ACC112 (cell line): ENCODE data around the gene SATB2.

Experiments used
- H2AFZ ChIP-seq: fragments of 200-600 bp; sonication (generic); one replicate; pipeline ENCODE4 v1.6.0; 2017; ENCODE audit warnings: antibody characterized with exemption, low read length; ENCODE audit not compliant: unreplicated experiment
- H3K27ac ChIP-seq: fragments of 200-600 bp; sonication (generic); 2 replicates; pipeline ENCODE4 v1.5.1; 2014; ENCODE audit warnings: low read depth, mild to moderate bottlenecking, antibody characterized with exemption, low read length, moderate library complexity
- H3K27me3 ChIP-seq: fragments of 200-600 bp; sonication (generic); 2 replicates; pipeline ENCODE4 v1.6.1; 2014; ENCODE audit warnings: mild to moderate bottlenecking, antibody characterized with exemption, low read length, moderate library complexity, mixed read lengths; ENCODE audit not compliant: insufficient read depth
- H3K36me3 ChIP-seq: fragments of 200-600 bp; sonication (generic); 2 replicates; pipeline ENCODE4 v1.6.1; 2016; ENCODE audit warnings: mild to moderate bottlenecking, antibody characterized with exemption, low read length, moderate library complexity, mixed read lengths; ENCODE audit not compliant: insufficient read depth
- H3K4me1 ChIP-seq: fragments of 200-600 bp; sonication (generic); one replicate; pipeline ENCODE4 v1.6.1; 2016; ENCODE audit warnings: low read length, mixed read lengths; ENCODE audit not compliant: insufficient read depth, unreplicated experiment, control insufficient read depth
- H3K4me3 ChIP-seq: fragments of 200-600 bp; sonication (generic); 2 replicates; pipeline ENCODE4 v1.5.1; 2014; ENCODE audit warnings: mild to moderate bottlenecking, low read depth, low read length
- H3K79me2 ChIP-seq: fragments of 200-600 bp; sonication (generic); one replicate; pipeline ENCODE4 v1.6.0; 2016; ENCODE audit warnings: low read length; ENCODE audit not compliant: control insufficient read depth, unreplicated experiment, insufficient read depth

SATB2 gene

GRCh38 chr2:199431746-199432213 lies 26.0 kb downstream of the SATB2 start:
- no peaks in the 10 kb centered on the region for H3K79me2 ChIP-seq
- no peak overlapping the region for H3K27ac ChIP-seq
- H2AFZ ChIP-seq: no peak overlapping the region
- peaks cover 5% of the 10 kb centered on the region for H3K4me1 ChIP-seq
- no peaks in the 10 kb centered on the region for H3K27me3 ChIP-seq
- no peak overlapping the region for H3K4me3 ChIP-seq
- H3K36me3 ChIP-seq: no peaks in the 10 kb centered on the region; the same call in none of the 2 replicates

- H3K27ac ChIP-seq: no peak overlapping the region
Observed at GRCh38 chr2:199430214-199430613, 27.5 kb downstream of the SATB2 start.

GRCh38 chr2:199428291-199428690 lies 29.4 kb downstream of the SATB2 start:
- Histone ChIP-seq H3K4me1 (peaks cover 5% of the 10 kb centered on the region), H3K27ac (no peak overlapping the region), H3K4me3 (no peak overlapping the region), H3K36me3 (no peaks in the 10 kb centered on the region; the same call in 1 of the 2 replicates), H3K79me2 (no peaks in the 10 kb centered on the region), H3K27me3 (no peaks in the 10 kb centered on the region), H2AFZ (no peak overlapping the region)

More at GRCh38 chr2:199430214-199430613, 27.5 kb downstream of the SATB2 start:
- H3K27me3 ChIP-seq: no peaks in the 10 kb centered on the region
- no peaks in the 10 kb centered on the region; the same call in 1 of the 2 replicates for H3K36me3 ChIP-seq
- H2AFZ ChIP-seq: no peak overlapping the region
- peaks cover 5% of the 10 kb centered on the region for H3K4me1 ChIP-seq
- H3K4me3 ChIP-seq: no peak overlapping the region
- H3K79me2 ChIP-seq: no peaks in the 10 kb centered on the region

GRCh38 chr2:199424160-199424559 lies 33.6 kb downstream of the SATB2 start:
- Histone ChIP-seq H2AFZ (no peak overlapping the region), H3K4me3 (no peak overlapping the region), H3K27ac (no peak overlapping the region), H3K79me2 (no peaks in the 10 kb centered on the region), H3K4me1 (no peaks in the 10 kb centered on the region), H3K36me3 (no peaks in the 10 kb centered on the region; the same call in 1 of the 2 replicates), H3K27me3 (no peaks in the 10 kb centered on the region)

- H3K27ac ChIP-seq: no peak overlapping the region
- H3K4me1 ChIP-seq: no peaks in the 10 kb centered on the region
- no peak overlapping the region for H3K4me3 ChIP-seq
- H2AFZ ChIP-seq: no peak overlapping the region
- H3K79me2 ChIP-seq: no peaks in the 10 kb centered on the region
- no peaks in the 10 kb centered on the region; the same call in 1 of the 2 replicates for H3K36me3 ChIP-seq
- H3K27me3 ChIP-seq: no peaks in the 10 kb centered on the region
Observed at GRCh38 chr2:199419428-199419827, 38.3 kb downstream of the SATB2 start.

GRCh38 chr2:199414465-199414864 lies 43.3 kb downstream of the SATB2 start:
- Histone ChIP-seq H3K27me3 (no peaks in the 10 kb centered on the region), H3K4me1 (peaks cover 10% of the 10 kb centered on the region), H3K4me3 (no peak overlapping the region), H3K36me3 (no peaks in the 10 kb centered on the region), H2AFZ (no peak overlapping the region), H3K27ac (no peak overlapping the region), H3K79me2 (no peaks in the 10 kb centered on the region)

GRCh38 chr2:199414001-199414400 lies 43.7 kb downstream of the SATB2 start:
- Histone ChIP-seq H3K79me2 (no peaks in the 10 kb centered on the region), H3K27me3 (no peaks in the 10 kb centered on the region), H3K4me3 (no peak overlapping the region), H3K36me3 (no peaks in the 10 kb centered on the region), H3K27ac (no peak overlapping the region), H2AFZ (no peak overlapping the region), H3K4me1 (peaks cover 13% of the 10 kb centered on the region)

GRCh38 chr2:199409759-199410529 lies 47.8 kb downstream of the SATB2 start:
- no peak overlapping the region for H2AFZ ChIP-seq
- no peaks in the 10 kb centered on the region for H3K79me2 ChIP-seq
- no peaks in the 10 kb centered on the region for H3K27me3 ChIP-seq
- no peak overlapping the region for H3K4me3 ChIP-seq
- H3K27ac ChIP-seq: peak overlapping the region; percentile 37; the same call in 1 of the 2 replicates
- H3K36me3 ChIP-seq: no peaks in the 10 kb centered on the region
- H3K4me1 ChIP-seq: peaks cover 20% of the 10 kb centered on the region

GRCh38 chr2:199407421-199407820 lies 50.3 kb downstream of the SATB2 start:
- Histone ChIP-seq H3K36me3 (no peaks in the 10 kb centered on the region), H2AFZ (no peak overlapping the region), H3K27ac (no peak overlapping the region), H3K79me2 (no peaks in the 10 kb centered on the region), H3K27me3 (no peaks in the 10 kb centered on the region), H3K4me1 (peaks cover 26% of the 10 kb centered on the region), H3K4me3 (no peak overlapping the region)

- H3K4me3 ChIP-seq: no peak overlapping the region
- no peaks in the 10 kb centered on the region for H3K36me3 ChIP-seq
- peaks cover 24% of the 10 kb centered on the region for H3K4me1 ChIP-seq
- peak overlapping the region; percentile 75 for H3K27ac ChIP-seq
- H2AFZ ChIP-seq: no peak overlapping the region
- no peaks in the 10 kb centered on the region for H3K27me3 ChIP-seq
- no peaks in the 10 kb centered on the region for H3K79me2 ChIP-seq
Observed at GRCh38 chr2:199405241-199405640, 52.5 kb downstream of the SATB2 start.

- no peak overlapping the region for H2AFZ ChIP-seq
- no peaks in the 10 kb centered on the region for H3K36me3 ChIP-seq
- H3K4me3 ChIP-seq: no peak overlapping the region
- peak overlapping the region; percentile 75 for H3K27ac ChIP-seq
- no peaks in the 10 kb centered on the region for H3K27me3 ChIP-seq
- peaks cover 20% of the 10 kb centered on the region for H3K4me1 ChIP-seq
- H3K79me2 ChIP-seq: no peaks in the 10 kb centered on the region
Observed at GRCh38 chr2:199404841-199405240, 52.9 kb downstream of the SATB2 start.
